Testis (tissue), 2 donors: ENCODE results near the gene CPLX4.
"Not testable (repeated sequence)": the region's sequence is repeated elsewhere in the genome, so short reads cannot be mapped to it uniquely, and the experiment has no call there.

Source experiments
- CTCF ChIP-seq, 3 experiments: fragments of 450-650 bp in 2 of 3; fragments of 200-600 bp in 1 of 3; sonication (generic) in 1 of 3; IDR thresholded peaks; one replicate each; pipeline ENCODE4 v1.5.1; 2016 to 2019; ENCODE audit warnings: antibody characterized with exemption in 3 of 3, mild to moderate bottlenecking in 2 of 3, moderate library complexity in 1 of 3
- POLR2A ChIP-seq: fragments of 450-650 bp; IDR thresholded peaks from one replicate; pipeline ENCODE4 v1.6.1; 2017; ENCODE audit warnings: antibody characterized with exemption, mild to moderate bottlenecking, moderate library complexity

GRCh38 chr18:59261842-59262241, 56.6 kb downstream of the CPLX4 start:
- TF ChIP-seq CTCF (IDR thresholded peaks at IDR 0.05); POLR2A: not testable (repeated sequence)
